HG02943 (cell line): Measurements from ENCODE around the gene LRRC4.

ENCODE experiments used
- ATAC-seq: cut with Tn5 transposase; IDR thresholded peaks from one replicate; pipeline ENCODE4 v1.9.1; 2021; ENCODE audit warnings: mild to moderate bottlenecking, low read depth, moderate library complexity; ENCODE audit not compliant: unreplicated experiment

The LRRC4 gene

DNA sequence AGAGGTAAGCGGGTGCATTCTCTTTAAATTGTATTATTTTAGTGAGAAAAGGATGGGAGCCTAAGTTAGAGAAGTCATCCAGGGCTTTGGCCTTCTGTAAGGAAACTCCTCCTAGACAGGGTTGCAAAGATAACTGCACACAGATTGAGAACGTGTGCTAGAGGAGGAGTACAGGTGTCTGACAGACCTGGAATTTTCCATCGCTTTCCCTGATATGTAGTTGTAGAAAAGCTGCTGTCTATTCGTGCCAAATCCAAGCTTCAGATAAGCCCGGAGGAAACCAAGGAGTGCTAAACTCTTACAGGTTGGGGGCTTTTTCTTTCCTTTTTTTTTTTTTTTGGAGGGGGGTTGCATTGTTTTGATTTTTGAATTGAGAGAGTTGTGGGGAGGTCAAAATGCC lies 23.1 kb downstream of the LRRC4 start:
- no peak for ATAC-seq

DNA sequence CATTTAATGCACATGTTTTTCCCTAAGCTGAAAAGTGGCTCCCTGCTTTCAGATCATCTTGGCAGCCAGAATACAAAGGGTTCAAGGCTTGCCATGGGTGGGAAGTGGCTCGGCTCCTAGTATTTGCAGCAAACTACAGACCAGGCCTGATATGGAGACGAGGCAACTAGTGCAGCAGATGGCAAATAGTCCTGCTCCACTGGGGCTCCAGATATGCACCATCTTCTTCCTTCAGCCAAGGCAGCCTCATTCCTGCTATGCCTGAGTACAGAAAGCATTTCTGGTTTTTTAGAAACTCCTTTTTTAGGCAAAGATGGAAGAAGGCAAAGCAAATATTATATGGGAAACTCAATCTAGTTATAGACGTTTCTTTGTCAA lies 23.9 kb downstream of the LRRC4 start:
- ATAC-seq, result no peak

DNA sequence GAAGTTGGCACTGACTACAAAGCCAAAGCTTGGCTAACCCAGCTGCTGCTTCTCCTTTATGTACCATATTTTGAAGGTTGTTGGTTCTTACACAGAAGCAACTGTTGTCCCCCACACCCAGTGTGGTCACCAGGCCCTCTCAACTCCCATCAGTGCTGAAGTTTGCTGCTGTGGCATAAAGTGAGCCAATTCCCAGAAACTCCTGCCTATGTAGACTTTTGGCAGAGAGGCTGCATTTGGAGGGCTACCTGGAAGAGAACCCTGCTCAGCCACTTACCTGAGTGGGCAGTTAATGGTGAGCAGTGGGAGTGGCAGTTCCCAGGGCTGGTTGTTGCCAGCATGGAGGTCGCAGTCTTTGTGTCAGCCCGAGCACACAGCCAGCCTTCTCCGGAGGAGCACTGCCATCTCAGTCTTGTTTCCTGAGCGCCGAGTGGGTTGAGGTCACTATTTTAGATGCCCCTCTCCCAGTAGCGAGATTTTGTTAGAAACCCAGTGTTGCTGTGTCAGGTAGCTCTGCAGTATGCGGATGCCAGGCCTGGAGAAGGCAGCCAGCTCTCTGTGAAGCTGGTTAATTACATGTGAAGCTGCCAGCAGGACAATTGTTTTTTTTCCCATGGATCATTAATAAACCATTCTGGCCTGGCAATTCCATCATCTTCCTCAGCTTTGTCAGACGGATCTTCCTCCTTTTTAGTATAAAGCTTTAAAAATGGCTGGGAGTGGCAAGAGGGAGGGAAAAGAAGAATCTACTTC lies 24.5 kb downstream of the LRRC4 start:
- ATAC-seq, result no peak

DNA sequence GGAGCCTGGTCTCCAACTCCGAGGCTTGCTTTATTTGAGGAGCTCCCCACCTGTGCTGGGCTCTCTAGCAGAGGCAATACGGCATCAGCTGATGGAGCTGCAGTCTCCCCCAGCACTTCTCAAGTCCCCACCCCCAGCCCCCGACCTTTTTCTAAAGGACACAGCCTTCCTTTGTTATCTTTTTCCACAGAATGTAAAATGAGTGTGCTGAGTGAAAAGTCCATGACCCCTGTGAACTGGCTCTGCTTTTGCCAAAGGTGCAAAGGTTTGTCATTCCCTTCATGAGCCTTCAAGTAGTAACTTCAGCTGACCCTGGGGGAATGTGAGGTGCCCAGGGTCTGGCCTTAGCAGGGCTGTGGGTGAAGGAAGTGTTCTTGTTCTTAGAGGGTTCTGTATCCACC lies 25.5 kb downstream of the LRRC4 start:
- ATAC-seq, result no peak

DNA sequence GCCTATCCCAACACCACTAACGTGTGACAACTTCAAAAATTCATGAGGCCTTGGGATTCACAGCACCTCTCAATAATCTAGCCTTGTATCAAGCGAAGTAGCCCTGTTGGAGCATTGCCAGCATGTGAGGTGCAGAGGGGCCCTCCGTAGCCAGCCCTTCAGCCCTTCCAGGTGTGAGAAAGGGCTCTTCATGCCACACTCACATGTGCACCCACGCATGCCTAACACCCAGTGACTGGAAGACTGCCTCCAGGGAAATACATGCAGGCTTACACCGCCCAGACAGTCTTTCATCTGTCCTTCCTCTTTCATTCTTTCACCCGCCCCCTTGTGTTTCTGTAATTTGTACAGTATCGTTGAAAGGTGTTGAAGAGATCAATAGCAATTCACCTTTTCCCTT lies 26.1 kb downstream of the LRRC4 start:
- no peak for ATAC-seq

DNA sequence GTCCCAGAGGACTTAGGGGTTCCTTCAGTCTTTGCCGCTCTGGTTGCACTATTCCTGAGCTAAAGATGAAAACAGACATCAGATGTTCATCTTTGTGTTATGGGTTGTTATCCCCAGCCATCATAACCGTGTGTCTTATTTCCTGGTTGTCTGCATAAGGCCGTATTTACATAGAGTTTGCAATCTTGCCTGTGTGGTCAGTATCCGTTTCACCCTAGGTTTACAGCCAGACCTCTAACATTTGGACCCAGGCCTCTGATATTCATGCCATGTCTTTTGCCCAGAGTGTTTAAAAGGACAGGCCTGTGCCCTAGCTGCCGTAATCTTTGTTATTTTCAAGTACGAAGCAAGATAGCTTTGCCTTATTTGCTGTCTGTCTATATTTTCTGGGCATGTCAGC lies 26.6 kb downstream of the LRRC4 start:
- no peak for ATAC-seq

DNA sequence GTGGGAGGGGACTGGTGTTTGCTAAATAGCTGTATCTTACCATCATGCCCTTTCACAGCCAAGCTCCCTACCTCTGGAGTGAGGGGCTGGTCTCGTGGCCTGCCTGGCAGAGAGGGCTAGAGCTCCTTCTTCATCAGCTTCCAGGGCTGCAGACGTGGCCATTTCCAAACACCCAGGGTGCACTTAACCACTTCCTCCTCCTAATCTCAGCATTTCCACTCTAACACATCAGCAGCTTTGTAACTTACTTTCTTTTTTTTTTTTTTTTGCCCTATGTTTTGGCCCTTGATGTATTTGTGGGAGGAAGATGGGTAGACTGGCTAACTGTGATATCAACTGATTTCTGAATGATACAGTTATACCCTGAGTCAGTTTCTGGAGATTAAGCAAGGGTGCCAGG lies 27.4 kb downstream of the LRRC4 start:
- no peak for ATAC-seq

DNA sequence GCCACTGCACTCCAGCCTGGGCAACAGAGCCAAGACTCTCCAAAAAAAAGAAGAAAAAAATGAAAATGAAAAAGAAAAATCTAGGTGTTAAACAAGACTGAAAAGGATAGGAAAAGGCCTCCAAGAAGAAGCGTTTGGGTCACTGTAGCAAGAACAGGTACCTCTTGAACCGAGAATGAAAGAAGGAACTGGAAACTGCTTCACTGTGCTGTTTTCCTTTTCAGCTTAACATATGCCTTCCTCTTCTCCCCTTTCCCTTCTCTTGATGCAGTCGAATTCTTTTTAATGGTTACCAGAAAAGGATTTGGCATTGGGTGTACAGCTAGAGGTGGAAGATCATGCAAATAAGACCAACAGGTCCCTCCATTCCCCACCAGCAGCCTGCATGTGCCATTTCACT lies 28.1 kb downstream of the LRRC4 start:
- ATAC-seq, result no peak

DNA sequence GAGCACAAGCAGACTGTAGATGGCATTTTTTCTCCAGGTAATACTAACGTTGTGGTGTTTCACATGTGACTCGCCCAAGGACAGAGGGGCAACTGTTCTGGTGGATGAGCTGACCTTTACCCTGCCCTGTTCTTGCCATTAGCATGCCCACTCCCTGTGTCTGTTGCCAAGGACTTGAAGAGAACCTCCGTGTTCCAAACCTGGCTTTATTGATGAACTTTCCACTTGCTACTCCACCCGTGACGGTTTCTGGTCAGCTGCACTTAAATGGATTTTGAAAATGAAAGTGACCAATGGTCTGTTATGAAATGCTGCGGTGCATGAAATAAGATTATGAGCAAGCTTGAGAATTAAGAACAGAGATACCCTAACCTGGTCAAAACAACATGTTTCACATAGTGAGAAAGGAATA lies 30.4 kb downstream of the LRRC4 start:
- no peak for ATAC-seq

DNA sequence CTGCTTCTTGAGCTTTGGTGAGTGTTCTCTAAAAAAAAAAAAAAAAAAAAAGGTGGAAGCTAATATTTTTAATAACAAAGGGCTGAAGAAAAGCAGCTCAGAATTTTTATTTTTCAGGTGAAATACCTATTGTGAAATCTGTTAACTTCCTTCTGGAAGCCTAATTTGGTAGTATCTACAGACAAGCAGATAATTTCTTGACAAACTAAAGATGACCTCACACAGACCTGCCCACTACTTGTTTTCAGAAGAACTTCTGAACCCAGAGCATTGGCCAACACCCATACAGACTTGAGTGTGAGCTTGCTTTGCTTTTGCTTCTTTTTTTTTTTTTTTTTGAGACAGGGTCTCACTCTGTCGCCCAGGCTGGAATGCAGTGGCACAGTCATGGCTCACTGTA lies 31.2 kb downstream of the LRRC4 start:
- no peak for ATAC-seq

DNA sequence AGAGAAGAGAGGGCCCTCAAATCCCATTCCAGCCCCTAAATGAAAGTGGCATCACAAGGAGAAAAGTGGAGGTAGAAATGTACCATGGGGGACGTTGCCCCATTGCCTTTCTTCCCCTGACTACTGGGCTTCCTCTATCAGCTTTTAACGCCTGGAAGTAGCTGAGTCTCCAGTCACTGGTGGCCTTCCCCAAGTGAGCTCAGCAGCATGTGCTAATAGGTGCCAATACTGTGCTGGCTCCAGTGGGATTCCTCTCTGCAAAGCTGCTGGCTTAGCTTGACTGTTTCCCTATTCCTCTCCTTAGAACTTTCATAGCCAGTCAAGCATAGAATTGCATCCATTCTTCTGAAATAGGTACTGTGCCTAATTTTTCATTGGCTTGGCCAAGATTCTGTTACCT lies 32.6 kb downstream of the LRRC4 start:
- no peak for ATAC-seq

DNA sequence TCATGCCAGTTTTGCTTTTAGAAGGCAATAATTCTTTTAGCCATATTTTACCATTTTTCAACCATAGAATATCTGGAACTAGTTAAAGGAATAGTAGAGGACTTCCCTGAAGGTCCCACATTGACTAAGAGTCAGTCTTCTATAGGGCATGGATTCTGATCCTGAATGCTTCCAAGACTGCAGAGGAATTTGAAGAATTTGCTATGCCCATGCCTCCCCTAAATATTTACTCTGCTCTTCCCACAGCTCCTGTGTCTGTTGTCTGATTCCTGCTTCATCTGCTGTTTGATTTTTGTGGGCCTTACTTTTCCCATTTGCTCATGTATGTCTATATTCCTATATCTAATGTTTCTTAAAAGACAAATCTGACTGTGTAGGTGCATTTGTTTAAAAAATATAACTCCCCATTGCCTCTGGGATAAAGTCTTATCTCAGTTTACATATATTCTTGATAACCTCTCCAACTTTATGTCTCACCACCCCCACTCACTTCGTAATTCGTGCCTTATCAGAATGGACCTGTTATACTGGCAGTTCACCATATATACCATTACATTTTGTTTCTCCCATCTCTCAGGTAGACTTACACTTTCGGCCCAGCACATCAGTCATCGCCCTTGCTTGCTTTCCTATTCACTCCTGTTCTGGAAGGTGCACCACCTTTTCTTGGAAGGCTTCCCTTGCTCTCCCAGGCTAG lies 33.9 kb downstream of the LRRC4 start:
- ATAC-seq, result no peak

DNA sequence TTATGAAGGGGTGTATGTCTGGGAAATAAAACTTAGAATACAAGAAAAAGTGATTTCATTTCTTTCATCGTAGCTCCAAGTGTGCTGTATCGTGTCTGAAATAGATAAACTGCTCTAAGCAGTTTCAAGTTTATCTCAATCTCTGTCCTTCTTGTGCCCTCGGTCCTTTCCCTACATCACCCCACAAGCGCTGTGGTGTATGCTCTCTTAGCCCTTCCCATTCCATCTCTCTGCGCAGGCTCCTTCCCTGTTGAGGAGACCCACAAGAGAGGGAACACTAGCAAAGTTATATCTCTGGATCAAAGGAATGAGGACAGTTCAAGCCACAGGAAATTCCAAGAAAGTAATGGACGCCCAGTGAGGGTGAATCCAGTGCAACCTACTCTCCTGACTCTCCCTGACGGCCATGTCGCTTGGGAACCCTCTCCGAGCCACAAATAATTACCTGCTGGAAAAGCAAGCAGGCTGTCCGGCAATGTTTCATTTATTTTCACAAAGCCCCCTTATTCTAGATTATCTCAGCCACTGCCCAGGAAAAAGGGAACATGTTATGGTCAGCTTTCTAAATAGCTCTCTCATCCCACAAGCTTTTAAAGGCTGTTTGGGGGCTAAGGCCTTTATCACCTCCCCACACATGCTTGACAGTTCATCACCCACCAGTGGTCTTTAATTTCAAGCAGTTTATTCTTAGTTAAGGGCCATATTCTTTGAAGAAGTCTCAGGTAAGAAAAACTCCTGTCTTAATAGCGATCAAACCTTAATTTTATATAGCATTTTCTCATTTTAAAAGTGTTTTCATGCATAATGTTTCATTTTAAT lies 34.8 kb downstream of the LRRC4 start:
- ATAC-seq, result no peak

DNA sequence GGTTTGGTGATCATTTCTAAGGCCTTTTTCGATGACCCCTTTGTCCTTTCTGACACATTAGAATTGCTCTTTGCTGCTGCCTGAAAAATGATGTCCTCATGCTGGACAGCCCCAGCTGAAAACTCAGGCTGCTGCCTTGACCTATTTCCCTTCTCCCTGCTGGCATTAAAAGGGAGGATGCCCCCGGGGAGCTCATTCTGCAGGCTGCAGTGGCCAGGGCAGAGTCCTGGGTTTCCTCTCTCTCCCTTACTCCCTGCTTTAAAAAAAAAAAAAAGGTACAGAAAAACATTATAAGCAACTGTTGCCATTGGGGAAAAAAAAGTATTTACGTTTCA lies 35.4 kb downstream of the LRRC4 start:
- no peak for ATAC-seq

DNA sequence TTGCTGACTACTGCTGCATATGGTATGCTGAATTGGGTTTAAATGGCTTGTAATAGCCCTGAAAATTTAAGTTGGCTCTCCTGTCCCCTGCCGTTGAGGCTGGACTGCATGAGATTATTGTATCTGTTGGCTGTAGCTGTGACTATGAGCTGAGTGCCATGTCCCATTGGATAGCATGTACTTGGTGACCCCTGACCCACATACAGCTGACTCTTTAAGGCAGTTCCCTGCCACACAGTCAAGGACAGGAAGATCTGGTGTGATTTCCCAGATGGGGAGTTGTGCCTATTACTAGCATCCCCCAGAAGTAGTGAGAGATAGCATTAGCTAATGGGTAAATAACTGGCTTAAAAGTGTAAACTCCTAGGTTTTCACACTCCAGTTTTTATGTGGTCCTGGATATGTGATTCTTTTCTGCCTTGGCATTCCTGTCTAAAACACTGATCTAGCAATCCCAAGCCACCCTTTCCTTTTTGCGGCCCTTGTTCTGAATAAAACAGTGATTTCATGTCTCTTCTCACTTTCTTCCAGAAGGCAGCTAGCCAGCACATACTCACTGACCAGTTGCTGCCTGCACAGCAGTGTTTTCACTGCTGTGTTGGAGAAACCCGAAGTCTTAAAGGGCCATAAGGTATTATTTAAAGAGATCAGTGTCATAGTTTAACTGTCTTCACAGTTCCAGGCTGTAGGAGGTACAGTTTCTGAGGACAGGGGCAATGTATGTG lies 35.9 kb downstream of the LRRC4 start:
- no peak for ATAC-seq

DNA sequence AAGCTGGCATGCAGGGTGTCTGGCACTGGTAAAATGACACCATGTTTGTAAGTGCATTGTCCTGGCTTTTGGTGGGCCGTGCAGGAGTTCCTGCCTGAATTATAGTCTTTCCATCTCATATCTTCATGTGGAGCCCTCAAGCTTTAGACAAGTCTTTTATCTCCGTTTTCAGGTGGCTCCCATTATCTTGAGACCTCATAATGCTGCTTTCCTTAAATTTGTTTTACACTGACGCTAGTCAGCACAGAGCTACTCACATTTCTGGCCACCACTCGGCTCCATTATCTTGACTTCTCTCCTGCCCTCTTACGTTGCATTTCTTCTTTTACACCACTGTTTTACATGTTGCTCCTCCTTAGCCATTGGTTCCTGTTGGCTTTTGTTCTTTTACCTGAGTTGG lies 37.2 kb downstream of the LRRC4 start:
- ATAC-seq, result no peak

DNA sequence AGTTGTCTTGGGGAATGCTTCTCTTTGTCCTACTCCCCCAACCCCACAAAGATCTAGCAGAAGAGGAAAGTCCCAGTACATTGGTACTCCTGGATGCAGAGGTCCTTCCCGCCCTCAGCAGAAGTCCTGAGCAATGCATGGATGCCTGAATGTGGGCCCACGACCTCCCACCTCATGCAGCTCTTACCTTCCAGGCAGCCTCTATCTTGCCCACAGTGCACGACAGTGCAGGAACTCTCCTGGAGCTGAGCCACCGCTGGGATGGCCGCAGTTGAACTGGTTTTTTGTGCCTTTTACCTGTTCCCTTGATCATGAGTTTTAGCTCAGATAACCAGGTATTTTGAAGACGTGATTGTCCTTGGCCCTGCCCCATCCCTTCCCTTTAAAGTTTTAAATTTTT lies 37.9 kb downstream of the LRRC4 start:
- ATAC-seq, result no peak

DNA sequence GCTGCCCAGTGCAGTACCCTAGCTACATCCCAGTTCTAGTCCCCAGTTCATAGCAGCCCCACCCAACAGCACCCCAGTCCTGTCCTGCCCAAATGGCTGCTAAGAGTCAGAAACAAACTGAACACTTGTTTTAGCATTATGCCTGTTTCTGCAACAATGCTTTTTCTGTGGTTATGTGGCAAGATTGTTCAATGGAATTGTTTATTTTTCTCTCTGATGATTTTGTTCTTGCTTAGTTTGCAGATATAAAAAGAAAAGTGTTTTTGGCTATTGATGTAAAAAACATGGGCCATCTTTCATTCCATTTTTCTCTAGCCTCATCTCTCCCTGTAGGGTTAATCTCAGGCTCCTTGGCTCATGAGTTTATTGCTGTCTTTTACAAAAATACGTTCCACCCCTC lies 42.5 kb downstream of the LRRC4 start:
- ATAC-seq, result no peak

DNA sequence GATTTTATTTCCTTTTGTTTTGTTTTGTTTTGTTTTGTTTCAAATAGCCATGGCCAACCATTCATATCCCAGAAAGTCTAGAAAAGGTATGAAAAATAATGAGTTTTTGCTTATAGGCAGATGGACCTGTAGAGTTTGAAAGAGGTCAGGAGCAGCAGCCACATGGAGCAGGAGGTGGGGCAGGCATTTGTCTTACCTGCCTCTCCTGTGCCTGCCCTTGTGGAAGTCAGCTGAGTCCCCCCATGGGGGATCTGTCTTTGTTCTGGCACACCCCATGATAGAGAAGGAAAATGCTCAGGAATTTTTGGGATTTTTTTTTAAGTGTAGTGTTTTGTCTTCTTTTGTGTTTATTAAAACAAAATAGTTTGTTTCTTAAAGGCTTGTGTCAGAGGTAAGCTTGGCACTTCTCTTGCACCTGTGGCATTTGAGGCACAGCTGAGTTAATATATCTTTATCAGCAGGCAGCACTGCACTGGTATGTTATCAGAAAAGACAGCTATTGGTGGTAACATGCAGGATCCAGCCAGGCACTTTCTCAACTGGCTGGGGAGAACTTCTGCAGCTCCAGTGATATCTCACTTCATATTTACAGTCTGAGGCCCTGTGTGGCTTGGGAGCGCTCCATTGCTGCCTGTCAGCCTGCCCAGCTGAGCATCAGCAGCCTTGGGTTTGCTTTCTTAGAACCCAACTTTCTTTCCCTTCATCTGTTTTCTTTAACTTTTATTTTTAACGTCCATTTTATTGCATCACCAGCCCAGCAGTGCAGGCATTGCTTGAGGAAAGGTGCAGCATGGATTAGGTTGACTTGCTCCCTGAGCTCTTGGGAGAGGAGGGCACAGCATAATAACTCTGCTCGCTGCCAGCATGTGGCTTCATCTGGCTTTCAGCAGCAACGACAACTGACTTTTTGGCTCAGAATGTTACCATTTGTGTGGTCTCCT lies 44.4 kb downstream of the LRRC4 start:
- ATAC-seq, result no peak

DNA sequence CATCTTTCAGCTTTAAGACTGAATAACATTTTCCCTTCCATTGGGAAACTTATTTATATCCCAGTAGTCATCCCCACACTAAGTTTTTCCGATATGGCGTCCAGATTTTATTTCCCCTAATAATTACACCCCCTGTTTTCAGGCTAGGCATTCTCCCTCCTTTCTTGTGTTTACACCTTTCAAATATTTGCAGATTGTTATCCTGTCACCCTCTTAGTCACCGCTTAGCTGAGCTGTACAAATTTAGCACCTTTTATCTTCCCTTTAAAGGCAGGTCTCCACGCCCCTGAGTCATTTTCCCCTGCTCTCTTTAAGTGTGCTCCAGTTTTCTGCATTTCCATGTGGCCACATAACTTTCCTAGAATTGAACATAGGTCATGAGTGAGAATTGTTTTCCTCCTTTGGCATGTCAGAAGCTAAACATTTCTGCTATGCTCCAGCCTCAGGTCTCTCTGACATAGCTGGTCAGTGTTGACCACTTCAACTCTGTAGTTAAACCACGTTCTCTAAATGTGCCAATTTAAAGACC lies 47.4 kb downstream of the LRRC4 start:
- ATAC-seq, result no peak
